Brain microvascular endothelial cell (primary cell): ENCODE results near the gene PIP5KL1.
A peak's percentile ranks its signal among the peaks of the same experiment; 100 is the strongest.

Experiments
- DNase-seq: peaks from one replicate; pipeline ENCODE4 v3.0.0-alpha.2; 2020
- H3K27ac ChIP-seq: fragments of 250-450 bp; sonication (Bioruptor Pico); 2 replicates; pipeline ENCODE4 v1.5.1; 2020; ENCODE audit warnings: mild to moderate bottlenecking, moderate library complexity
- H3K27me3 ChIP-seq: fragments of 250-450 bp; sonication (Bioruptor Pico); replicated peaks from 2 replicates; pipeline ENCODE4 v1.5.1; 2020; ENCODE audit warnings: mild to moderate bottlenecking
- H3K36me3 ChIP-seq: fragments of 250-450 bp; sonication (Bioruptor Pico); replicated peaks from 2 replicates; pipeline ENCODE4 v1.5.1; 2020; ENCODE audit warnings: mild to moderate bottlenecking
- H3K4me3 ChIP-seq: 2 replicates; pipeline ENCODE4 v1.5.1; 2011; ENCODE audit warnings: low read depth, mild to moderate bottlenecking, control low read depth, low read length, moderate library complexity
- in situ Hi-C: cut with HindIII; loops from 2 replicates; pipeline ENCODE4 v1.10.0; 2017; ENCODE audit warnings: low sequenced_read_pairs, low pct_ligation_motif_present
- TF ChIP-seq, protein P1 (sequence below): IDR thresholded peaks from 2 replicates; pipeline ENCODE4 v1.5.1; 2011; ENCODE audit warnings: low read depth, mild to moderate bottlenecking, moderate library complexity, low read length, control low read depth, inconsistent platforms; ENCODE audit errors: missing control alignments

Gene PIP5KL1

GRCh38 chr9:127893392-127893791 lies 37.2 kb downstream of the PIP5KL1 start:
- no peak for DNase-seq
- Histone ChIP-seq H3K36me3 (peaks cover 64% of the 10 kb centered on the region), H3K4me3 (no peak overlapping the region), H3K27me3 (no peaks in the 10 kb centered on the region), H3K27ac (no peak overlapping the region)
- in situ Hi-C loops = no loop called here
- TF ChIP-seq, protein P1, sequence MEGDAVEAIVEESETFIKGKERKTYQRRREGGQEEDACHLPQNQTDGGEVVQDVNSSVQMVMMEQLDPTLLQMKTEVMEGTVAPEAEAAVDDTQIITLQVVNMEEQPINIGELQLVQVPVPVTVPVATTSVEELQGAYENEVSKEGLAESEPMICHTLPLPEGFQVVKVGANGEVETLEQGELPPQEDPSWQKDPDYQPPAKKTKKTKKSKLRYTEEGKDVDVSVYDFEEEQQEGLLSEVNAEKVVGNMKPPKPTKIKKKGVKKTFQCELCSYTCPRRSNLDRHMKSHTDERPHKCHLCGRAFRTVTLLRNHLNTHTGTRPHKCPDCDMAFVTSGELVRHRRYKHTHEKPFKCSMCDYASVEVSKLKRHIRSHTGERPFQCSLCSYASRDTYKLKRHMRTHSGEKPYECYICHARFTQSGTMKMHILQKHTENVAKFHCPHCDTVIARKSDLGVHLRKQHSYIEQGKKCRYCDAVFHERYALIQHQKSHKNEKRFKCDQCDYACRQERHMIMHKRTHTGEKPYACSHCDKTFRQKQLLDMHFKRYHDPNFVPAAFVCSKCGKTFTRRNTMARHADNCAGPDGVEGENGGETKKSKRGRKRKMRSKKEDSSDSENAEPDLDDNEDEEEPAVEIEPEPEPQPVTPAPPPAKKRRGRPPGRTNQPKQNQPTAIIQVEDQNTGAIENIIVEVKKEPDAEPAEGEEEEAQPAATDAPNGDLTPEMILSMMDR = no peak

- TF ChIP-seq, protein P1 = no peak
- in situ Hi-C loops = no loop called here
- Histone ChIP-seq H3K27ac (no peak overlapping the region), H3K36me3 (peaks cover 68% of the 10 kb centered on the region), H3K4me3 (no peak overlapping the region), H3K27me3 (no peaks in the 10 kb centered on the region)
- no peak for DNase-seq
These were observed 37.7 kb downstream of the PIP5KL1 start for GRCh38 chr9:127892831-127893230.

- DNase-seq = no peak
- TF ChIP-seq, protein P1 = no peak
- peaks cover 77% of the 10 kb centered on the region for H3K36me3 ChIP-seq
- in situ Hi-C loops = no loop called here
- H3K4me3 ChIP-seq = no peak overlapping the region
- H3K27me3 ChIP-seq = no peaks in the 10 kb centered on the region
- no peak overlapping the region for H3K27ac ChIP-seq
These were observed 40.5 kb downstream of the PIP5KL1 start for GRCh38 chr9:127890053-127890452.

- in situ Hi-C loops = no loop called here
- TF ChIP-seq, protein P1 = peak; percentile 52
- Histone ChIP-seq H3K36me3 (peaks cover 57% of the 10 kb centered on the region), H3K4me3 (no peak overlapping the region), H3K27me3 (no peaks in the 10 kb centered on the region), H3K27ac (no peak overlapping the region)
- DNase-seq = no peak
These were observed 42.8 kb downstream of the PIP5KL1 start for GRCh38 chr9:127887792-127888191.

- DNase-seq = no peak
- in situ Hi-C loops = no loop called here
- no peak overlapping the region for H3K27ac ChIP-seq
- no peak overlapping the region for H3K4me3 ChIP-seq
- TF ChIP-seq, protein P1 = no peak
- no peaks in the 10 kb centered on the region for H3K27me3 ChIP-seq
- peaks cover 48% of the 10 kb centered on the region for H3K36me3 ChIP-seq
These were observed 44.1 kb downstream of the PIP5KL1 start for GRCh38 chr9:127886401-127886972.
